Bronchial epithelial cell (primary cell): ENCODE data around the gene GTF2F2. TPM values are rescaled to one million over a fixed set of nuclear protein-coding genes. Genes with fewer than 3 reads are reported as not detected.

ENCODE experiments used
- DNase-seq: peaks from one replicate; pipeline ENCODE4 v3.0.0-alpha.2; 2010; ENCODE audit warnings: low read depth
- FAIRE-seq: peaks from 2 replicates; lab custom pipeline; 2011; peaks lifted over from hg19 to GRCh38; lab: Jason Lieb, UNC
- H3K27me3 ChIP-seq: 2 replicates; pipeline ENCODE4 v1.5.1; 2011; ENCODE audit warnings: low read length; ENCODE audit not compliant: control insufficient read depth, insufficient read depth
- H3K36me3 ChIP-seq: 2 replicates; pipeline ENCODE4 v1.5.1; 2011; ENCODE audit warnings: low read length; ENCODE audit not compliant: control insufficient read depth, insufficient read depth
- H3K4me3 ChIP-seq: 2 replicates; pipeline ENCODE4 v1.5.1; 2011; ENCODE audit warnings: mild to moderate bottlenecking, low read depth, low read length, control low read depth
- total RNA-seq: library from RNA; depleted of rRNA; stranded (reverse); fragments of >200 nt; gene quantifications from 2 replicates; pipeline ENCODE4 v1.2.1, GENCODE V29; 2014
- TF ChIP-seq, protein P1 (sequence below): IDR thresholded peaks from 2 replicates; pipeline ENCODE4 v1.5.1; 2011; ENCODE audit warnings: mild to moderate bottlenecking, moderate library complexity, low read length, control low read depth, inconsistent platforms; ENCODE audit not compliant: insufficient read depth, severe bottlenecking

GTF2F2 gene
- total RNA-seq, 1 donor from 2014 or later = 42.4 TPM

DNA sequence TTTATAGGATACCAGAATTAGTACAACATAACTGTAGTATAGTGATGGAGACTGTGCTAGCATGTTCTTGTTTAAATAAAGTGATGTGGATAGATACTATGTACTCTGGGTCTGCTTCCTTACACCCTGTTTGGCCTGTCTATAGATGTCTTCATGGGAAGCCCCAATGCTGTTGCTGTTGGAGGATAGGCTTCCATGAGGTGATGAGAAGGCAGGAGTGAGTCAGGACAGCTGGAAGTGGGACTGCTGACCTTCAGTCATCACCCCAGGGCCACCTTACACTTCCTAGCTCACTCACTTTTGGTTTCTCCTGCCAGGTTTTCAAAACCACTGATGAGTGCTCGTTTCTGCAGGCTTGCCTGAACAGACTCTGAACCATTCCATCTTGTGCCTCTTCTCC, 76.3 kb downstream of the GTF2F2 start:
- peak; percentile 94 for DNase-seq
- TF ChIP-seq, protein P1, sequence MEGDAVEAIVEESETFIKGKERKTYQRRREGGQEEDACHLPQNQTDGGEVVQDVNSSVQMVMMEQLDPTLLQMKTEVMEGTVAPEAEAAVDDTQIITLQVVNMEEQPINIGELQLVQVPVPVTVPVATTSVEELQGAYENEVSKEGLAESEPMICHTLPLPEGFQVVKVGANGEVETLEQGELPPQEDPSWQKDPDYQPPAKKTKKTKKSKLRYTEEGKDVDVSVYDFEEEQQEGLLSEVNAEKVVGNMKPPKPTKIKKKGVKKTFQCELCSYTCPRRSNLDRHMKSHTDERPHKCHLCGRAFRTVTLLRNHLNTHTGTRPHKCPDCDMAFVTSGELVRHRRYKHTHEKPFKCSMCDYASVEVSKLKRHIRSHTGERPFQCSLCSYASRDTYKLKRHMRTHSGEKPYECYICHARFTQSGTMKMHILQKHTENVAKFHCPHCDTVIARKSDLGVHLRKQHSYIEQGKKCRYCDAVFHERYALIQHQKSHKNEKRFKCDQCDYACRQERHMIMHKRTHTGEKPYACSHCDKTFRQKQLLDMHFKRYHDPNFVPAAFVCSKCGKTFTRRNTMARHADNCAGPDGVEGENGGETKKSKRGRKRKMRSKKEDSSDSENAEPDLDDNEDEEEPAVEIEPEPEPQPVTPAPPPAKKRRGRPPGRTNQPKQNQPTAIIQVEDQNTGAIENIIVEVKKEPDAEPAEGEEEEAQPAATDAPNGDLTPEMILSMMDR = no peak
- Histone ChIP-seq H3K36me3 (no peaks in the 10 kb centered on the region), H3K4me3 (no peak overlapping the region), H3K27me3 (no peaks in the 10 kb centered on the region)
- peak; percentile 7 for FAIRE-seq

GRCh38 chr13:45198041-45198440, 77.7 kb downstream of the GTF2F2 start:
- H3K27me3 ChIP-seq = no peaks in the 10 kb centered on the region
- FAIRE-seq (no peak), DNase-seq (no peak)
- H3K4me3 ChIP-seq = no peak overlapping the region
- no peaks in the 10 kb centered on the region for H3K36me3 ChIP-seq
- TF ChIP-seq, protein P1 = no peak

DNA sequence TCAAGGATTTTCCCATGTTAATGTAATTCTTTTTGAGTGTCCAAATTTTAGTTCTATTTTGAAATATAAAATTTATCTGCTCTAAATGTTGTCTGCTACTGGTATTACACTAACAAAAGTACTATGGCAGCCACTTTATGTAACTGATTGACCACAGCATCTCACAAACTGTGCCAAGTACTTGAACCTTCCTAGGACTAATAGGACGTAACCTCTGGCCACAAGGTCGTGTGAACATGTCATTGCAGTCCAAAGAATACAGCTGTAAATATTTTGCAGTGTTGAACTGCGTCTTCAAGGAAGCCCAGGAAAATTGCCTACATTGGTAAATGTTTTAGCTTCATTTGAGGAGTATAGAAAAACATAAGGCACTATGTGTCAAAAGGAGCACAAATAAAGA, 78.6 kb downstream of the GTF2F2 start:
- FAIRE-seq (no peak), DNase-seq (no peak)
- H3K36me3 ChIP-seq = no peaks in the 10 kb centered on the region
- TF ChIP-seq, protein P1 = no peak
- H3K27me3 ChIP-seq = no peaks in the 10 kb centered on the region
- no peak overlapping the region for H3K4me3 ChIP-seq

DNA sequence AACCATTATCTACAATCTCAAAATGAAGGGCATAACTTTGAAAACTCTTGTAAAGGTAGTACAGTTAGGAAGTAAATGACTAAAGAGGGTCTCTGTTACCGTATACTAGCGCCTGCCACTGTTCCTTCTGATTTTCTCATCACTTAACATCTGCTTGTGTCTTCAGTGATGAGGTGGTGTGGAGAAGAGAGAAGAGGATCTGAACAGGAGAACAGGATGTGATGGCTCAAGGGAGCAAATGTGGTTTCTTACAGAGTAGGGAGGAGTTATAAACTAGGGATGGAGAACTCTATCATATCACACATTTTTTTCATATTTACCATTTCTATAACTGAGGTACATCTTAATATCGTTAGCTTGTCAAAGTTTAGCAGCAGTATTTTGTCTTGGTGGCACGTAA, 79.4 kb downstream of the GTF2F2 start:
- DNase-seq (no peak), FAIRE-seq (no peak)
- no peaks in the 10 kb centered on the region for H3K36me3 ChIP-seq
- no peak overlapping the region for H3K4me3 ChIP-seq
- TF ChIP-seq, protein P1 = no peak
- no peaks in the 10 kb centered on the region for H3K27me3 ChIP-seq

- no peak within 1 kb of the TSS for H3K4me3 ChIP-seq
- H3K27me3 ChIP-seq = no peaks in the 10 kb centered on the region
- no peaks in the 10 kb centered on the region for H3K36me3 ChIP-seq
- TF ChIP-seq, protein P1 = no peak
- DNase-seq (peak; percentile 49), FAIRE-seq (no peak)
Measured at GRCh38 chr13:45200701-45201232, 80.5 kb downstream of the GTF2F2 start, which contains the start of gene KCTD4. TSS of gene KCTD4 (minus strand) at chr13:45201045. CDS start at chr13:45194567, 6,478 bp downstream.

- no peak for FAIRE-seq
- Histone ChIP-seq H3K4me3 (no peak overlapping the region), H3K27me3 (no peaks in the 10 kb centered on the region), H3K36me3 (no peaks in the 10 kb centered on the region)
- no peak for DNase-seq
- TF ChIP-seq, protein P1 = no peak
Measured at GRCh38 chr13:45205124-45205523, 84.8 kb downstream of the GTF2F2 start.
